ENCODE results near the gene TWIST2. TPM values are rescaled to one million over a fixed set of nuclear protein-coding genes. Genes with fewer than 3 reads are reported as not detected.

Gene TWIST2
- total RNA-seq, 1 donor from 2014 or later, result 6.8 TPM

DNA sequence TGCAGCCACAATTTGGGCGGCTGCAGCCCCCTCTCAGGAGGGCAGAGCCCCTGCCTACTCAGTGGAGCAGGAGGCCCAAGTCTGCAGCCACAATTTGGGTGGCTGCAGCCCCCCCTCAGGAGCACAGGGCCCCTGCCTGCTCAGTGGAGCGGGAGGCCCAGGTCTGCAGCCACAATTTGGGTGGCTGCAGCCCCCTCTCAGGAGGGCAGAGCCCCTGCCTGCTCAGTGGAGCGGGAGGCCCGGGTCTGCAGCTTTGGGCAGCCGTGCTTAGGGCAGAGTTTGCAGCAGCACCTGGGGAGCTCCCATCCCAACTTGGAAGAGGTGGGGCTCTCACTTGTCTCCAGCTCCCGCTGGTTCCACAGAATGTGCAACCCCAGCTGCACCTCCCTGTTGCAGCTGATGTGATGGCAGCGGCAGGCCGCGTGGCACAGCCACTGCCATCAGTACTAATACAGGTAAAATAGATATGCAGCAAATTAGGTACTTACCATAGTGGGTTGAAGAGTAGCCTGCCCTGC, 99.4 kb downstream of the TWIST2 start:
- Histone ChIP-seq H3K9ac (ENCODE audit: low read depth in 1 of 3, low read length in 3 of 3) (no peak overlapping the region), H3K27me3 (ENCODE audit: control insufficient read depth in 3 of 3, insufficient read depth in 3 of 3, low read length in 3 of 3) (peaks cover 0 to 14% (median 3%) of the 10 kb centered on the region in 3 donors), H3K4me1 (ENCODE audit: control insufficient read depth in 3 of 3, insufficient read depth in 3 of 3, low read length in 3 of 3) (no peaks in the 10 kb centered on the region), H3K9me3 (ENCODE audit: control insufficient read depth in 3 of 3, low read length in 3 of 3) (no peaks in the 10 kb centered on the region), H3K36me3 (ENCODE audit: control insufficient read depth in 3 of 3, insufficient read depth in 3 of 3, low read length in 3 of 3) (no peaks in the 10 kb centered on the region), H3K4me3 (ENCODE audit: low read length in 3 of 3) (no peak overlapping the region), H3K27ac (ENCODE audit: low read depth, low read length) (no peak overlapping the region)

DNA sequence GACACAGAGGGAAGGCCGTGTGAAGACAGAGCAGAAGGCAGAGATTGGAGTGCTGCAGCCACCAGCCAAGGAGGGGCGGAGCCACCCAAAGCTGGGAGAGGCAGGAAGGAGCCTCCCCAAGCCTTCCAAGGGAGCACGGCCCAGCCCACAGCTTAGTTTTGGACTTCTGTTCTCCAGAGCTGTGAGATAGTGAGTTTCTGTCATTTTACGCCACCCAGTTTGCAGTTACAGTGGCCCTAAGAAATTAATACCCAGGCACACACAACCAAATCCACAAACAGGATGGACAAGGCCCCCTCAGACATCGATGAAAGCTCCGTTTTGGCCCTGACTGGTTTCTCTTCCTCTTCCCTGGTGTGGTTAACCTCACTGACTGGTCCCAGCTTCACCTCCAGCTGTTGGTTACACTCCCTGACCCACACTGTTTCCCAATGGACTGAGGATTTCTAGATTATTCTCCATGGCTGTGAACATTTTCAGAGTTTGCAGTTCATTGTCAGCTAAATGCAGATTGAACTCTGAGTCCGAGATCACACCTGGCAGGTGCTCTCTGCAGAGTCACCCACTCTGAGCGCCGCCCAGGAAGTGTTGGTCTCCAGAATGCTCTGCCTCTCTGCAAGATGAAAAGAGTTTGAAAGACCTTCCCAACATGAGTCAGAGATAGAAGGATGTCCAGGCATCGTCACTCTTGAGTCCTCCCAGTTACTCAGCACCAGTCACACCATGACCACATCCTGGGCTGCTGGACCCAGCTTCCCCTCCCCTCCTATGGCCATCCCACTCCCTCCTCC, 100.2 kb downstream of the TWIST2 start:
- H3K9me3 ChIP-seq (ENCODE audit: control insufficient read depth in 3 of 3, low read length in 3 of 3), result no peaks in the 10 kb centered on the region
- no peak overlapping the region for H3K9ac ChIP-seq (ENCODE audit: low read depth in 1 of 3, low read length in 3 of 3)
- peaks cover 0 to 12% (median 3%) of the 10 kb centered on the region in 3 donors for H3K27me3 ChIP-seq (ENCODE audit: control insufficient read depth in 3 of 3, insufficient read depth in 3 of 3, low read length in 3 of 3)
- H3K36me3 ChIP-seq (ENCODE audit: control insufficient read depth in 3 of 3, insufficient read depth in 3 of 3, low read length in 3 of 3), result no peaks in the 10 kb centered on the region
- no peaks in the 10 kb centered on the region for H3K4me1 ChIP-seq (ENCODE audit: control insufficient read depth in 3 of 3, insufficient read depth in 3 of 3, low read length in 3 of 3)
- H3K4me3 ChIP-seq (ENCODE audit: low read length in 3 of 3), result no peak overlapping the region
- no peak overlapping the region for H3K27ac ChIP-seq (ENCODE audit: low read depth, low read length)

DNA sequence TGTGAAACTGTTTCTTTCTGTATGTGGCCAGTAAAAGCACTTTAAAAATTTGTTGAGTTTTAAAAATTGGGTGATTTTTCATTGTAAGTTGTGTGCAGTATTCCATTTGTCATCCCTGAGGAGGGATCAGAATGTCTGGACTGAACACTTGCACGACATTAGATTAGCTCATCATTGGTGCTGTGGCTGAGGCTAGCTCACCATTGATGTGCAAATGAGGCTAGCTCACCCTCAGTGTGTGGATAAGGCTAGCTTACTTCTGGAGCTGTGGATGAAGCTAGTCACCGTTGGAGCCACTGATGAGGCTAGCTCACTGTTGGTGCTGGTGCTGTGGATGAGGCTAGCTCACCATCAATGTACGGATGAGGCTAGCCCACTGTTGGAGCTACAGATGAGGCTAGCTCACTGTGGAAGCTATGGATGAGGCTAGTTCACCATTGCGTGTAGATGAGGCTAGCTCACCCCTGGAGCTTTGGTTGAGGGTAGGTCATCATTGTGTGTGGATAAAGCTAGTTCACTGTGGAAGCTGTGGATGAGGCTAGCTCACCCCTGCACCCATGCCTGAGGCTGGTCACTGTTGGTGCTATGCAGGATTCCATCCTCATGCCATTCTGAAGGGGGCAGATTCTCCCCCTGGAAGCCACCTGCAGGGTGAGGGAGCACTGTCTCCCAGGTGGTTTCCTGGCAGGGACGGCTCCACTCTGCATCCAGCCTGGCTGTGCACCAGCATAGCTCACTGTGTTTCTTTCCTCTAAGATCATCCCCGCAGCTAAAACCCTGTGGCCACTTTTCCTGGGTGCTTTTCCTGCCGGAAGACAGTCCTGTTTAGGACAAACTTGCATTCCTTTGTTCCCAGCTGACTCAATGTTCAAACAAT, 101.1 kb downstream of the TWIST2 start:
- no peaks in the 10 kb centered on the region for H3K9me3 ChIP-seq (ENCODE audit: control insufficient read depth in 3 of 3, low read length in 3 of 3)
- no peak overlapping the region for H3K9ac ChIP-seq (ENCODE audit: low read depth in 1 of 3, low read length in 3 of 3)
- H3K27me3 ChIP-seq (ENCODE audit: control insufficient read depth in 3 of 3, insufficient read depth in 3 of 3, low read length in 3 of 3), result peaks cover 0 to 12% (median 3%) of the 10 kb centered on the region in 3 donors
- H3K4me3 ChIP-seq (ENCODE audit: low read length in 3 of 3), result no peak overlapping the region
- H3K27ac ChIP-seq (ENCODE audit: low read depth, low read length), result no peak overlapping the region
- no peaks in the 10 kb centered on the region for H3K36me3 ChIP-seq (ENCODE audit: control insufficient read depth in 3 of 3, insufficient read depth in 3 of 3, low read length in 3 of 3)
- H3K4me1 ChIP-seq (ENCODE audit: control insufficient read depth in 3 of 3, insufficient read depth in 3 of 3, low read length in 3 of 3), result no peaks in the 10 kb centered on the region

DNA sequence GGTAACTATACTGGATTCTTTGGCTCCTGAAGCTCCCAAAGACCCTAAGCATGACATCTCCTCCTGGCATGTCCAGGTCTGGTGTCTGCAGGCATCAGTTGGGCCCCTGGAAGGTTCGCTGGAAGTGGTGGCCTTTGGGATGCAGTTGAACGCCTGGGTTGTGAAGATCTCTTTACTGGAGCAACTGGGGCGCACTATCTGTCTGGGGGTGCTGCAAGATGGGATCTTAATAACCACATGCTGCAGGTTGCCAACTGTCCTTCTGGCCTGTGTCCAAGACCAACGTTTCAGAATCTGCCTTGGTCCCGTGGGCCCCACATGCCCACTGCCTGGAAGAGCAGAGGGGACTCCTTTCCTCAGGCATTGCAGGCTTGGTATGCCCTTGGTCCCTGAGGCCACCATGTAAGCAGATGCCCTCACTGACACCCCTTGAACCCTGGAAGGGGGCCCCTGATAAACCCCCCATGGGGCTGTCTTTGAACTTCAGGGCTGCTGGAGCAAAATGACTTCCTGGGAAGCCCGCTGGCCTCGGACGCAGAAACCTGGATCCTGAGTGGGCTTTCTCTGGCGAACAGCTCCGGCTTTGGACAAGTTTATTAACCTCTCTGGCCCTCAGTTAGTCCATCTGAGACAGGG, 101.9 kb downstream of the TWIST2 start:
- no peak overlapping the region for H3K4me3 ChIP-seq (ENCODE audit: low read length in 3 of 3)
- H3K27me3 ChIP-seq (ENCODE audit: control insufficient read depth in 3 of 3, insufficient read depth in 3 of 3, low read length in 3 of 3), result peaks cover 0 to 13% (median 4%) of the 10 kb centered on the region in 3 donors
- H3K9ac ChIP-seq (ENCODE audit: low read depth in 1 of 3, low read length in 3 of 3), result no peak overlapping the region
- H3K27ac ChIP-seq (ENCODE audit: low read depth, low read length), result no peak overlapping the region
- no peaks in the 10 kb centered on the region for H3K9me3 ChIP-seq (ENCODE audit: control insufficient read depth in 3 of 3, low read length in 3 of 3)
- H3K36me3 ChIP-seq (ENCODE audit: control insufficient read depth in 3 of 3, insufficient read depth in 3 of 3, low read length in 3 of 3), result no peaks in the 10 kb centered on the region
- H3K4me1 ChIP-seq (ENCODE audit: control insufficient read depth in 3 of 3, insufficient read depth in 3 of 3, low read length in 3 of 3), result no peaks in the 10 kb centered on the region

DNA sequence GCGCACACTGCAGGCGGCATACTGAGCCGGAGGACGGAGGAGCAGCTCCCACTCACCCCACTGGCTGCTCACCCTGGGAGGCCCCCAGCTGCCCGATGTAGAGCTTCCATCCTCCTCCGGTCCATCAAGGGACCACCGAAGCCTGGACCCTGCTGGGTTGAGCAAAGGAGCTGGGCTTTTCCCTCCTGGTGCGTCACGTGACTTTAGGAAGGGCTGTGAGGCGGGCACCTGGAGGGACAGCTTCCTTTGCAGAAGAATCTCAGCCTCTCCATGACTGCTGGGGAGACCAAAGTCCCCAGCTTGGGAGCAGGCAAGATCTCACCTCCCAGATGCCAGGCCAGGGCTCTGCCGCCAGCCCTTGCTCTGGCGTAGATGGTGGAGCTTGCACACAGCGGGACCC, 102.7 kb downstream of the TWIST2 start:
- Histone ChIP-seq H3K27me3 (ENCODE audit: control insufficient read depth in 3 of 3, insufficient read depth in 3 of 3, low read length in 3 of 3) (peaks cover 0 to 15% (median 9%) of the 10 kb centered on the region in 3 donors), H3K27ac (ENCODE audit: low read depth, low read length) (no peak overlapping the region), H3K9ac (ENCODE audit: low read depth in 1 of 3, low read length in 3 of 3) (no peak overlapping the region), H3K36me3 (ENCODE audit: control insufficient read depth in 3 of 3, insufficient read depth in 3 of 3, low read length in 3 of 3) (no peaks in the 10 kb centered on the region), H3K9me3 (ENCODE audit: control insufficient read depth in 3 of 3, low read length in 3 of 3) (no peaks in the 10 kb centered on the region), H3K4me3 (ENCODE audit: low read length in 3 of 3) (no peak overlapping the region), H3K4me1 (ENCODE audit: control insufficient read depth in 3 of 3, insufficient read depth in 3 of 3, low read length in 3 of 3) (no peaks in the 10 kb centered on the region)

DNA sequence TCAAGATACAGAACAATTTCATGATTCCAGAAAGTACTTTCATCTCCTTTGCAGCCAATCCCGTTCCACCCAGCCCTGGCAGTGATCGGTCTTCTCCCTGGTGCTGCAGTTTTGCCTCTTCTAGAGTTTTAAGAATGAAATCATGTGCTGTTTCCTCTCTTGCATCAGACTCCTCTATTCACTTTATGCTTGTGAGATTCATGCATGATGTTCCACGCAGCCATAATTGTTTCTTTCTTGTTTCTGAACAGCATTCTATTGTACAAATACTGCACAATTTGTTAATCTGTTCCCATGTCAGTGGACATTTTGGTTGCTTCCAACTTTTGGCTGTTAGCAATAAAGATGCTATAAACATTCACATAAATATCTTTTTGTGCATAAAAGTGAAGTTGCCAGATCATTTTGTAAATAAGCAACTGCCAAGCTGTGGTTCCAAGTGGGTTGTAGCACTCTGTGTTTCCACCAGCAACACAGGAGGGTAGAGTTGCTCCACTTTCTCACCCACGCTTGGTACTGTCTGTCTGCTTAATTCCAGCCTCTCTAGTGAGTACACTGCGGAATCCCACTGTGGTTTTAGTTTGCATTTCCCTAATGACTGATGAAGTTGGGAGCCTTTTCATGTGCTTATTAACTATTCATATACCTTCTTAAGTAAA, 104.5 kb downstream of the TWIST2 start:
- Histone ChIP-seq H3K27ac (ENCODE audit: low read depth, low read length) (no peak overlapping the region), H3K4me3 (ENCODE audit: low read length in 3 of 3) (no peak overlapping the region), H3K27me3 (ENCODE audit: control insufficient read depth in 3 of 3, insufficient read depth in 3 of 3, low read length in 3 of 3) (peaks cover 0 to 23% (median 18%) of the 10 kb centered on the region in 3 donors), H3K4me1 (ENCODE audit: control insufficient read depth in 3 of 3, insufficient read depth in 3 of 3, low read length in 3 of 3) (no peaks in the 10 kb centered on the region), H3K9me3 (ENCODE audit: control insufficient read depth in 3 of 3, low read length in 3 of 3) (no peaks in the 10 kb centered on the region), H3K36me3 (ENCODE audit: control insufficient read depth in 3 of 3, insufficient read depth in 3 of 3, low read length in 3 of 3) (no peaks in the 10 kb centered on the region), H3K9ac (ENCODE audit: low read depth in 1 of 3, low read length in 3 of 3) (no peak overlapping the region)

DNA sequence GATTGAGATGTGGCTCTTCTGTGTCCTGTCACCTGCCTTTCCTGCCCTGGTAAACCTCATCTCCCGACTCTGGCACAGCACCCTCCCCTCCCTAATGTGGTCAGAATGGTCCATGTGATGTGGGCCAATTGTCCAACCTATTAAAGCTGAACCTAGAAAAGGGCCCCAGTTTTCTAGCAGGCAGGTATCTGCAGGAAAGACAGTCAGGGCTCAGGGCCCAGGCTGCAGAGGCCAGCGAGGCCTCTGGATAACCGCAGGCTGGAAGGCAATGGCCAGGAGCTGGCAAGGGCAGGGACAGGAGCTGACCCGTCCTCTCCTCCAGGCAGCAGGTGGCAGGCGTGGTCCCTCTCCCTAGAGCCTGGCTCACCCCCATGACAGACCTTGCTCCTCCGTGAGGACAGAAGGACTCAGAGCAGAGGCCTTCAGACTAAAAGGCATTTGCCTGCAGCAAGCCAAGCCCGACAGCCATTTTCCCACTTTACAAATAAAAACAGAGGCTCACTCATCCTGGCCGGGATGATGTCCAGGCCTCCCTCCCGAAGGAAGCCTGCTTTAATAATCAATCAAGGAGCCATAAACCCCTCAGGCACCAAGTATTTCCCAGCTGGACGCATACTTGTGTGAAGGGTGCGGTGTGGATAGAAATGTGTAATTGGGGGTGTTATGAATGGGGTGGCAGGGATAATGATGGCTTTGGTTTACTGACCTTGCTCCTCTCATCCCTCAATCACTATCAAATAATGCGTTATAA, 107.1 kb downstream of the TWIST2 start:
- H3K36me3 ChIP-seq (ENCODE audit: control insufficient read depth in 3 of 3, insufficient read depth in 3 of 3, low read length in 3 of 3), result no peaks in the 10 kb centered on the region
- H3K4me1 ChIP-seq (ENCODE audit: control insufficient read depth in 3 of 3, insufficient read depth in 3 of 3, low read length in 3 of 3), result no peaks in the 10 kb centered on the region
- no peak overlapping the region for H3K9ac ChIP-seq (ENCODE audit: low read depth in 1 of 3, low read length in 3 of 3)
- no peak overlapping the region for H3K4me3 ChIP-seq (ENCODE audit: low read length in 3 of 3)
- no peaks in the 10 kb centered on the region for H3K9me3 ChIP-seq (ENCODE audit: control insufficient read depth in 3 of 3, low read length in 3 of 3)
- H3K27ac ChIP-seq (ENCODE audit: low read depth, low read length), result no peak overlapping the region
- peaks cover 0 to 16% (median 11%) of the 10 kb centered on the region in 3 donors for H3K27me3 ChIP-seq (ENCODE audit: control insufficient read depth in 3 of 3, insufficient read depth in 3 of 3, low read length in 3 of 3)

DNA sequence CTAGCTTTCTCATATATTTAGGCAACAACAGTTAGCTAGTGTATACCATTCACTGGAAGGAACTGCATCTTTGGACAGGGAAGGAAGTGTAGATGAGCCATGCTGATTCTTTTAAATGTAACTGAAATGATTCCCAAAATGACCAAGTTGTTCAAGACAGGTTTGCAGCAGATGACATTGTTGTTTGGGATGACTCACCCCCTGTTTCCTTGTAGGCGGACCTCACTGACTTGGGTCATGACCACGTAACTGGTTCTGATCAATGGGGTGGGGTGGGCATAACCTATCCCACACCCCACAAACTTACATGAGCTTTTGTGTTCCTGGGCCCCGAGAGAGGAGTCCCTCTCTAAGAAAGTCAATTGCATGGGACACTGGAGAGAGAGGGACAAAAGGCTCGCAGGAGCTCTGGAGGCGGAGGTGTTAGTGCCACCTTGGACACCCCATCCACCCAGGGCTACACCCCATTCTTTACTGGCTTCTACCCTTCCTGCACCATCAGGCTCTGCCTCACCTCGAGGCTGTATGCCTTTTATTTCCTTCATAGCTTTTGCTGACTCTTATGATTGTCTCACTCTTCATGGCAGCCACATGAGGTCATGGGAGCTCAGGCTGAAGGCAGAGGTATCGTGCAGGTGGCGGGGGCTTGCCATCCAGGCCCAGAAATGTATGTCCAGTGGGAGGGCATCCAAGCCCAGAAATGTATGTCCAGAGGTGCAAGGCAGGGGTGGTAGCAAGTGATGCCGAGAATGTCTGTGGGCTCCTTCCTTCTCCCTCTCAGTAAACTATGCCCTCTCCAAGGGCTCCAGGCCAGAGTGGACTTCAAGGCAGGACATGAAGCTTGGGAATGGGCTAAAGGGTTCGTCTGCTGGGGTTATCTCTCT, 108.0 kb downstream of the TWIST2 start:
- Histone ChIP-seq H3K27me3 (ENCODE audit: control insufficient read depth in 3 of 3, insufficient read depth in 3 of 3, low read length in 3 of 3) (peaks cover 0 to 16% (median 11%) of the 10 kb centered on the region in 3 donors), H3K4me3 (ENCODE audit: low read length in 3 of 3) (no peak overlapping the region), H3K9ac (ENCODE audit: low read depth in 1 of 3, low read length in 3 of 3) (no peak overlapping the region), H3K36me3 (ENCODE audit: control insufficient read depth in 3 of 3, insufficient read depth in 3 of 3, low read length in 3 of 3) (no peaks in the 10 kb centered on the region), H3K9me3 (ENCODE audit: control insufficient read depth in 3 of 3, low read length in 3 of 3) (no peaks in the 10 kb centered on the region), H3K4me1 (ENCODE audit: control insufficient read depth in 3 of 3, insufficient read depth in 3 of 3, low read length in 3 of 3) (no peaks in the 10 kb centered on the region), H3K27ac (ENCODE audit: low read depth, low read length) (no peak overlapping the region)
